ENCODE results near the gene MARCHF2.
"Not testable (repeated sequence)": the region's sequence is repeated elsewhere in the genome, so short reads cannot be mapped to it uniquely, and the experiment has no call there.

MARCHF2 gene

DNA sequence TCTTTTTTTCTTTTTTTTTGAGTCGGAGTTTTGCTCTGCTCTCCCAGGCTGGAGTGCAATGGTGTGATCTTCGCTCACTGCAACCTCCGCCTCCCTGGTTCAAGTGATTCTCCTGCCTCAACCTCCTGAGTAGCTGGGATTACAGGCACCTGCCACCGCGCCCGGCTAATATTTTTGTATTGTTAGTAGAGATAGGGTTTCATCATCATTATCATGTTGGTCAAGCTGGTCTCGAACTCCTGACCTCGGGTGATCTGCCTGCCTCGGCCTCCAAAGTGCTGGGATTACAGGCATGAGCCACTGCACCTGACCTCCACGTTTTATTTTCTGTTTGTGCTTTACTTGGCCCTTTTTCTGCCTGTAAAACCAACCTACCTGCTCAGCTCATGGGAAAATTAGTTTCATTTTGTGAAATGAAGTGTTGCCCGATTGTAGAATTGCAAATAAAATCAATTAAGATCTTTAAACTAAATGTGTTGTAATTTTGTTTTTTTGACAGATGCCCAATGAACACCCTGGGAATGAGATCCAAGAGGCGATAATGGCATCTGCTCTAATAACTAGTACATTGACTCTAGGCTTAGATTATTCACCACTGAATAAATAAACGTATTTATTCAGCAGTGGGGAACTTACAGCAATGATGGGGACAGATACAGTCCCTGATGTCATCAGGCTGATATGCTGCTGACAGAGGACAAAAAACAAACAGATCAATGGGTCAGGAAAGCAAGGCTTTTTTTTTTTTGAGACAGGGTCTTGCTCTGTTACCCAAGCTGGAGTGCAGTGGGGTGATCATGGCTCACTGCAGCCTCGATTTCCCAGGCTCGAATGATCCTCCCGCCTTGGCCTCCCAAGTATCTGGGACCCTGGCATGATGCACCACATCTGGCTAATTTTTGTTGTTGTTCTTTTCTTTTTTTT is 25.2 kb upstream of the MARCHF2 start:
- DNase-seq: no peak

DNA sequence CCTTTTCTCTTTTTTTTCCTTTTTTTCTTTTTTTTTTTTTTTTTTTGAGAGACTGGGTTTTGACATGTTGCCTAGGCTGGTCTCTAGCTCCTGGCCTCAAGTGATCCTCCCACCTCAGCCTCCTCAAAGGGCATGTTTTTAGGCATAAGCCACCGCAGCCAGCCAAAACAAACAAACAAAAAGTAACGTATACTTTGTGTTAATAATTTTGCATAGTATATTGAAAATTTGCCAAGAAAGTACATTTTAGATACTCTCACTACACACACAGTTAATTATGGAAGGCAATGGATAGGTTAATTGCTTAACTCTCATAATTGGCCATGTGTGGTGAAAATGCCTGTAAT is 24.5 kb upstream of the MARCHF2 start:
- no peak for DNase-seq

DNA sequence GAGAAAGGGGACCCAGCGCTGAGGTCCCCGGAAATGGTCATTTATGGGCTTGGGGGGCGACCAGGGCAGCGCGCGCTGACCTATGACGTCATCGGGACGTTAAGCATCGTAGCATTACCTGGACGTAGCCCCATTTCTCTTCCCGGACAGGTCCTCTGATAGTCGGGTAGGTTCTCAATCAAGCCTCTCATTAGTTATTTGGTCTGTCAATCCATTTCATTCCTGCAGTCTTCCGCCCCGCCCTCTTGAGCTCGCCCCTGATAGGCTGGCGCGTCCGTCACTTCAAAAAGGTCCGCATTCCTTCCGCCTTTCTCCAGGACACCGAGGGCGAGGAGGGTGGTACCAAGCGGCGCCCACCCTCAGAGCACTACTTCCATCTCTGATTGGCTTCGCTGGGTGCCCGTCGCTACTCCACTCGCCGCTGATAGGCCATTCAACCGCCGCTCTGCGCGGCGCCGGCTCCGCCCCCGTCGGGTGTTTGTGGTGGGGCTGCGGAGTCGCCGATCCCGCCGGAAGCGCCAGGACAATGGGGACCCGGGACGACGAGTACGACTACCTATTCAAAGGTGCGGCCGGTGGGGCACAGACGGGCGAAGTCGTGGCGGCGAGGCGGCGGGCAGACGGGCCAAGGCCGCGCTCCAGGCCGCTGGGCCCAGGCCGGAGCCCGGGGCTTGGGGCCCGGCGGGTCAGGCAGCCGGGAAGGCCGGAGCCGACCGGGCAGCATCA is 23.1 kb upstream of the MARCHF2 start, which contains the start of gene RAB11B:
RAB11B (plus strand) TSS at position 470 of the 726 bp plus-strand sequence; CDS start at position 527, 57 bp downstream.
- DNase-seq: peak; percentile 100

DNA sequence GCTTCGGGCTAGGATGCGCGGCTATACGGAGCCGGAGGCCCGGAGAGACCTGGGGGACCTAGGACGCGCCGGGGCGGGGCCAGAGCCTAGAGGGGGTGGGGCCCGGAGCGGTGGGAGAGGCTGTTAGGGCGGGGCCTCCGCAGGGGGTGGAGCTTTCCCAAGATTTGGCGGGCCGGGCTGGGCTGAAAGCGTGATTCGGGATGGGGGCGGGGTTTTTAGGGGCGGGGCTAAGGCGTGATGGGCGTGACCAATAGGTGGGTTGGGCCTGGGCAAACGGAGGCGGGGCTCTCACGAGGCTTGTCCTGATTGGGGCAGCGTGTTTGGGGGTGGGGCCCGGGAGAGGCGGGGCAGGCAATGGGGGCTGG is 22.5 kb upstream of the MARCHF2 start:
- DNase-seq: peak; percentile 89

DNA sequence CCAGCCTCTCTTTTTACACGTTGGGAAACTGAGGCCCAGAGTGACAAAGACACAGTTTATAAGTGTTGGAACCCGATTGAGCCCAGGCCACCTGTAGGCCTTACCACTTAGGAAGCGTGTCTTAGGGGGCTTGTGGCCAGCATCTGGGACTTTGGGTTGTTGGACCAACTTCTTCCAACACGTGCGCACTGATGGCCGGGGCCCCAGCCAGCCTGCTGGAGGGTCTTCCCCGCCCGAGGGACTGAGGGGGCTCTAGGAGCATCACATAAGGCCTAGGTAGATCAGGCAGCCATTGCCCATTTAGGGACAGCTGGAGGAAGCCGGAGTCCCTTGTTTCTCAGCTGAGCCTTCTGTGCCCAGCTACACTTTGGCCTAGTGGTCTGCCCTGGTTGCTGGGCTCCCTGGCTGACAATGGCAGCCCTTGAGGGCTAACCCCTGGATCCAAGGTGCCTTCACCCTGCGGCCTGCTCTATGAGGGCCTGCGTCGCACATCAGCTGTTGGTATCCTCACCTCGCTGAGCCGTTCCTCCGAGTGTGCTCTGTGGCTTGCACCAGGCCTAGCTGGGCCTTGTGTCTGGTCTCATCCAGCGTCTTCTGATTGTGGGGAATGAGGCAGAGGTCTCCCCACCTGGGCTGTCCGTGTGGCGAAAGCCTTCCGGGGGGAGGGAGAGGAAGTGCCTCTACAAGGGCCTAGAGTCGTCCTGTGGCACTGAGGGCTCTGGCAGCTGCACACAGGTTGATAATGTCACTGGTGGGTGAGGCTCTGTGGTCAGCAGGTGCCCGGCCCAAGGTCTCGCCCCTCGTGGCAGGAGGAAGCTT is 21.7 kb upstream of the MARCHF2 start:
- no peak for DNase-seq

DNA sequence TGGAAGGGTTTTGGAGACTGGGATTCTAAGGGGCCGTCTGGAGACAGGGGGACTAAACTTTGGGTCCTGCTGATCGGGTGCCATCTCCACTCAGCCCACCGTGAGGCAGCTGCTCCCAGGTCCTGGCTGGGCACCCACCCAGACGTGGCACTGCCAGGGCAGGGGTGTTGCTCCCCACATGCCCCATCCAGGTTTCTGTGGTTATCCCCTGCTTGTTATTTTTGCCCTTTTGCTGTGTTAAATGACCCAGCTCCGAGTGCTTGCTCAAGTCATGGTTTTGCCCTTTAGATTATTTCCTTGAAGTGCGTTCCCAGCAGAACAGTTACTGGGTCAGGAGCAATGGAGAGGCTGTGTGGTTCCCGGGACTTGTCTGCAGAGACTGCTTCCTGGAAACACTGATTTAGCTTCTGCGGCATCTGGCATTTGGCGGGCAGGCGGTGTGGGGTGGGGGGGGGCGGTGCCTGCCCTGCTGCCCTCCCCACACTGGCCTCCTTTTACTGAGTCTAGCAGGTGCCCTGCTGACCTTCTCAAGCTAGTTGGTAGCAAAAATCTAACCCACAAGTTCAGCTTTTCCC is 21.0 kb upstream of the MARCHF2 start:
- DNase-seq: no peak

DNA sequence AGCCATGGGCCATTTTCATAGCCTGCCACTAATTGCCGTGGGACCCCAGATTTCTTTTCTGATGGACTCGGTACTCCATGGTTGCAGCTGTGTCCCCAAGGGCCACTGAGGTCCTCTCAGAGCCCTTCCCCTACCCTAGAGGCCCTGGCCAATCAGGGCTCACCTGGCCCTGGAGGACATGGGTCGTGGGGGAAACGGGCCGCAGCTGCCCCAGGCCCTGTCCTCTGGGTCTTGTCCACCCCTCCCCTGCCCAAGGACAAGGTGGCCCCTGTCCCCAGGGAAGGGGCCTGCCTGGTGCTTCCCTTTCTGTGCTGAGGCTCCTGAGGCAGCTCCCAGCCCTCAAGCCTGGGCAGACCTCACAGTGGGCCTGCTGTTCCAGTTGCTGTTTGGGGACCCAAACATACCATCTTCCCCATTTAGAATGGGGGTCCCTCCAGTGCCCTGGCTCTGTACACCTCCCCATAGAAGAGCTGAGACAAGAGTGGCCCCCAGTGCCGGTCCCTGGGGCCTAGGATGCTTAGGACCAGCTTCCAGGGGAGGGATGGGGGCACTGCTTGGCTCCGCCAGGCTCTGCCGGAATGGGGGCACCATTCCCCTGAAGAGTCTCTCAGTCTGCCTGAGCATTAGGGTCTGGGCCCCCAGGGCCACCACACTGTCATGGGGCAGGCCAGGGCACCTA is 19.8 kb upstream of the MARCHF2 start:
- DNase-seq: no peak

DNA sequence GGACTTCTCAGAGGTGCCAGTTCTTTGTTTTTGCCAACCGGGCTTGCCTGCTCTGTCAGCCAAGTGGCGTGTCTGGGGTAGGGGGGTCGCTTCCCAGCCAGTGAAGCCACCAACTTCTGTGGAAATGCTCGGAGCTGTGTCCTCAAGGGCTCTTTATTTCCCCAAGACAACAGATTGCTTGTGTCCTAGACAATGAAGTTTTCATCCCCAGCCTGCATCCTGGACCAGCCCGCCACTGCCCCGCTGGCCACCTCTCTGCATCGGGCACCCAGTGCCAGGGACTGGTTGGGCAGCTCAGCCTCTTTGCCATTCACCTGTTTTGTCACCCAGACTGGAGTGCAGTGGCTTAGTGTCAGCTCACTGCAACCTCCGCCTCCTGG is 19.2 kb upstream of the MARCHF2 start:
- DNase-seq: no peak

DNA sequence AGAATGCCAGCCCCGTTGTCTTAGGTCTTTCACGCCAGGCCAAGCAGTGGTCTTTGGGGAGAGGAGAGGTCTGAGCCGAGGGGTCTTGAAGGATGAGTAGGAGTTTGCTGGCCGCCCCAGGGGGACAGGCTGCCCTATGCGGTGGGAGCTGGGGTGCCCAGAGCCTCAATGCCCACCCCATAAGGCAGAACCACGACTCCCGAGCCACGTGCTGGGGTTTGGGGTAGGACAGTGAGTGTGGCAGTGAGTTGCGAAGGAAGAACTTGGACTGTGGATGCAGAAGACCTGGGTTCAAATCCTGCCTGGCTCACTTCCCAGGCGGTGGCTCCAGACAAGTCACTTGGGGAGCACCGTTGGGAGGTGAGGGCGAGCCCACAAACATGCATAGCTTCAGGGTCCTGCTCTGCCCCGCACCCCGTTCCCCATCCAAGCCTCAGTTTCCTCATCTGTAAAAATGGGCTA is 17.5 kb upstream of the MARCHF2 start:
- no peak for DNase-seq

DNA sequence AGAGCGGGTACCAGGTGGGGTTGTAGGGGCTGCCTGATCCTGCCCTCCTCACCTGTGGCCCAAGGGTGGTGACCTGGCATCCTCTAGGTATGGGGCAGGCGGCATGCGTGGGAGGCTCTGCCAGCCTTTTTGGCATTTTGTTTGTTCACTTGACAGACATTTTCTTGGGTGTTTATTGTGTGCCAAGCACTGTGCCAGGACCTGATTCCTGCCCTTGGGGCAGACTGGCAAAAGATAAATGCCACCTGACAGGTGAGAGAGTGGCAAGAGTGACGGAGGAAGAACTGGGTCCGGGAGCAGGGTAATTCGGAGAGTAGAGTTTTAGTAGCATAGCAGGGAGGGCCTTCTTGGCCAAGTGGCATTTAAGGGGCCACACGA is 16.9 kb upstream of the MARCHF2 start:
- no peak for DNase-seq

DNA sequence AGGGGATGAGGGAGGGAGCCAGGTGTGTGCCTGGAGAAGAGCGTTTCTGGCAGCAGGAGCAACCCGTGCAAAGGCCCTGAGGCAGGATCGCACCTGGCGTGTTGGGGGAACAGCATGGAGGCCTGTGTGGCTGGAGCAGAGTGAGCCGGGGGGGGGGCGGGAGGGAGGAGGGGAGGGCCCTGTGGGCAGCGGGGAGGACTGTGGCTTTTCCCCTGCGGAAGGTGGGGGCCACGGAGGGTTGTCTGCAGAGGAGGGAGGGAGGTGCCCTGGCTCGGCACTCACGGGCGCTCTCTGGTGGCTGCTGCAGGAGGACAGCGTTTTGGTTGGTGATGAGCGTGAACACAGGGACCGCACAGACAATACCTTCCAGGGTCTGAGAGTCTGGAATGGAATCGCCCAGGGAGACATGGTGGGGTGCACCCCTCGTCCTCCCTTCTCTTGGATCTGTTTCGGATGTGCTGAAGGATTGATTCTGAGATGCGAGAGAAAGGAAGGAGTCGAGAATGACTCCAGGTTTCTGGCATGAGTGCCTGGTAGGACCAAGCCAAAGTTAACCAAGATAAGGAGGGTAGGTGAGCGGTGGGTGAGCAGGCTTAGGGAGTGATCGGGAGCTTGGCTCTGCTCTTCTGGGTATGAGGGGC is 16.4 kb upstream of the MARCHF2 start:
- peak; percentile 55 for DNase-seq

DNA sequence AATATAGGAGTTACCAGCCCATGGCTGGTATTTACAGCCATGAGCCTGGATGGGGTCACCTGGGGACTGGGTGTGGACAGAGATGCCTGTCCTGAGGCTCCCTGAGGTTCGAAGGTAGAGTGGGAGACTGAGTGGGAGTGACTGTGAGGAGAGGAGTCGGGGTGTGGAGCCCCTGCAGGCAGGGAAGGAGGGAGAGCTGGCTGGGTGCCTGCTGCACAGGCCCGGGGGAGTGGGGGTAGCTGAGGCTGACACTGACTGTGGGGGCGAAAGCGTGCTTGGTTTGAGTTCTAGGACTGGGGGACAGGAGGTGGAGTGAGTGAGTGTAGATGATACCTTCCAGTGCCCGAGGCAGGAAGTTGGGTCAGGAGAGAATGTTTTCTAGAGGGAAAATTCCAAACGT is 15.8 kb upstream of the MARCHF2 start:
- no peak for DNase-seq

DNA sequence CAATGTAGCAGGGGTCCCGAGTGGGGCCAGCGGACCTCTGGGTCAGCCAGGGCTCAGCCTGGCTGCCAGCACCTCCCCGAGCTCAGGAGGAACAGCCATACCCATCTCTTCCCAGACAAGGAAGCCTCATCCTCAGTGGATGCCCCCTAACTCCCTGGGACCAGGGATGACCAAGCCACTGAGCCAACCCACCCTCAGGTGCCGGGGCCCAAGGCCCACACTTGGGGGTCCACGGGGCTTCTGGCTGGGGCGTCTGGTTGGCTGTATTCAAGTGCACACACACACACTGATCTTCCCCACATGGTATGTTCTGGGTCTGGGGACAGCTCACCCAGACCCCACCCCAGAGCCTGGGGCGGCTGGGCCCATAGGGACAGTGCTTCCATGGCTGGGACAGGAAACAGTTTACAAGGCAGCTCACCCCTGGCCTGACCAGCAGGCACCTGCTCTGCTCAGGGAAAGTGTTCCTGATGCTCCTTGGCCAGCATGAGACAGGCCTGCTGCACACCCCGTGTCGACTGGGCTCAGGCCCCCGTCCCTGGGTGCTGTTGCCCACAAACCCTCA is 15.3 kb upstream of the MARCHF2 start:
- DNase-seq: no peak

DNA sequence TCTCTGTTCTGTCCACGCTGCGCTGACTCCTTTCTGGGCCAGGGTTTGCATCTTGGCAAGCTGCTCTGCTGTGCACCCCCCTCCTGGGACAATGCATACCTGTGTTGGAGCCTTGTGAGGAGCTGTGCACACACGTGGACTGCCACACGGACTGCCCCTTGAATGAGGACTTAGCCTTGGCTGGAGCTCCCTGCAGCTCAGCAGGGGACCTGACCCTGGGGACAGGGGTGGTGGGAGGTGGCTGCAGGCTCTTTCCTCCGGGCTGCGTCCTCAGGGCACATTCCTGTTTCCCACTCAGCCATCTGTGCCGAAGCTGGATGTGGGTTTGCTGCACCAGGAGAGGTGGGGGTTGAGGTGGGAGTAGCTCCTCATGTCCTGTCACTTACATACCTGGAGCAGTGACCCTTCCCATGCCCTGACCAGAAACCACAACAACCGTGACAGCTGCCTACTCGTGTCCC is 14.8 kb upstream of the MARCHF2 start:
- no peak for DNase-seq

DNA sequence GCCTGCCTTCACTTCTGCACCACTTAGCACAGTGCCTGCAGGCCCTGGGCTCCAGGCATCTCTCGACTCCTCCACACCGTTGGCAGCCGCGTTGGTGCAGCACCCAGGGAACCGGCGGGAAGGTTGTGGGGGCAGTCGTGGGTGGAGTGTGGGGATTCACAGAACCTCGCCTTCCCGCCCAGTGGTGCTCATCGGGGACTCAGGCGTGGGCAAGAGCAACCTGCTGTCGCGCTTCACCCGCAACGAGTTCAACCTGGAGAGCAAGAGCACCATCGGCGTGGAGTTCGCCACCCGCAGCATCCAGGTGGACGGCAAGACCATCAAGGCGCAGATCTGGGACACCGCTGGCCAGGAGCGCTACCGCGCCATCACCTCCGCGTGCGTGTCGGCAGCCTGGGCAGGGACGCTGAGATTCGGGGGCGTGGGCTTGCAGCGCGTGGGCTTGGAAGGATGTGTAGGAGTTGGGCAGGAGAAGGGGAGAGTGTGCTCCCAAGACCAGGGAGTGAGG is 13.4 kb upstream of the MARCHF2 start:
- no peak for DNase-seq

DNA sequence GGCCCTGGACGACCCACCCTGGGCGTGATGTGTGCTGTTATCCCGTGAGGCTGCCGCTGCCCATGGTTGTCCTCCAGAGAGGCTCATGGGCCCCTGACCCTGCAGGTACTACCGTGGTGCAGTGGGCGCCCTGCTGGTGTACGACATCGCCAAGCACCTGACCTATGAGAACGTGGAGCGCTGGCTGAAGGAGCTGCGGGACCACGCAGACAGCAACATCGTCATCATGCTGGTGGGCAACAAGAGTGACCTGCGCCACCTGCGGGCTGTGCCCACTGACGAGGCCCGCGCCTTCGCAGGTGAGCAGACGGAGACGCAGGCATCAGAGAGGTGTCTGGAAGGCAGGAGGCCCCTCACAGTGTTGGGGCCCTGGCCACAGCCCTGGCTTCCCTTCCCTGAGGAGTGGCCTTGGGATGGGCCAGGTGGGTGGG is 11.1 kb upstream of the MARCHF2 start:
- DNase-seq: no peak

DNA sequence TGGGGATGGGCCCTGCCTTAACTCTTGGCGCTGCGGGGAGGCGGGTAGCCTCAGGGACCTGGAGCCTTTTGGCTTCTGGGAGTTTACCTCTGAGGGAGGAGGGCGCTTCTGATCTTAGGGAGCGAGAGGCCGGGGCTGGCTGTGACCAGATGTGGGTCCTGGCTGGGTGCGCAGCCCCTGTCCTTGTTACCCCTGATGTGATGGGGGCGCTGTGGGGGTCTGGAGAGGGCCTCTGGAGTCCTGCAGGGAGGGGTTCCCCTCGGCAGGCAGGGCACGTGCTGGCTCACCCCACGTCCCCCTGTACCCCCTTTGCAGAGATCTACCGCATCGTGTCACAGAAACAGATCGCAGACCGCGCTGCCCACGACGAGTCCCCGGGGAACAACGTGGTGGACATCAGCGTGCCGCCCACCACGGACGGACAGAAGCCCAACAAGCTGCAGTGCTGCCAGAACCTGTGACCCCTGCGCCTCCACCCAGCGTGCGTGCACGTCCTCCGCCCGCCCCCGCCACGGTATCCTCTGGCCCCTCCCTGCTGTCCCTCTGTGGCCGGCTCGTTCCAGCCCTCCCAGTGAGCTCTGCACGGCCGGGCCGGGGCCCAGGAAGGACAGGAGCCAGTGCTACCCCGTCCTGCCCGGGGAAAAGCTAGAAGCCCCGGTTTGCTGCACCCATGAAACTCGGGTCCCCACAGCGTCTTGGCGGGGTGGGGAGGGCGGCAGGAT is 9.8 kb upstream of the MARCHF2 start:
- no peak for DNase-seq

DNA sequence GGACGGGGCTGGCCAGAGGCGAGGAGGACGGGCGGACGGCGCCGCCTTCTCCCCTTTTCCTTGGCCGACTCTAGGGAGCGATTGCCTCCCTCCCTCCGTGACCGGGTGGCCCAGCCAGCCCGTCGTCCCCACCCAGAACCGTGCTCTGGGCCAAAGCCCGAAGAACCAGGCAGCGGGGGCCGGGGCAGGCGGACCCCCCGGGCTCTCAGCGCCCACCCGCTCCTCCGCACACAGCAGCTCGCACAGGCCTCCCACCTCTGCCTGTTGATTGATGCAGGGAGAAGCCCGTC is 9.3 kb upstream of the MARCHF2 start:
- DNase-seq: no peak

DNA sequence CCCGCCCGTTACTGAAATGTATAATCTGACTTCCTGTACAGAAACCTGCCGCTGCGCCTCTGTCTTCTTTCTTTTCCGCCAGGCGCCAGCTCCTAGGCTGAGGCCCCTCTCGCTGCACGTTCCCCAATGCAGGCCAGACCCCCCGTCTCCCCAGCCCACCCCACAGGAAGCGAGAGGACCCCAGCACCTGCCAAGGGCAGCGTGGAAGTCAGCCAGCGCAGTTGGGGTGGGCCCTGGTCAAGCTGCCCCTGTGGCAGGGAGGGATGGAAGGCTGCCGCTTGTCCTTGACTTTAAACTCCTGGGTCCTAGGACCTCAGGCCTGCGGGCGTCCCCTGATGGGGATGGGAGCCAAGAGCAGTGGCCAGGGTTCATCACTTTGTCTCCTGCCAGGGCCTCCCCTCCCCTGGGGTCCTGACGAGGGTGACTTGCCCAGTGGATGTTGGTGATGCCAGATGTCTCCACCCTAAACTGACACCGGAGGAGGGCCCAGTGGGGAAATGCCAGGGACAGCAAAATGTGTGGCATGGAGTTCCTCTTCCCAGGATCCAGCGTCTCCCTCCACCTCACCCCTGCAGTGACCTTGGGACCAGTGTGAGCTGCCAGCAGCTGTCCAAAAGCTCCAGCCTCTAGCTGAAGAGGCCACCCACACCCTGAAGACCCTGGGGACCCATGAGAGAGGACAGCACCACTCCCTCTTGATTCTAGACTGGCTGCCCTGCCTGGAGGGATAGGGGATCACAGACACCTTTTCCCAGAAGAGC is 8.5 kb upstream of the MARCHF2 start:
- no peak for DNase-seq

DNA sequence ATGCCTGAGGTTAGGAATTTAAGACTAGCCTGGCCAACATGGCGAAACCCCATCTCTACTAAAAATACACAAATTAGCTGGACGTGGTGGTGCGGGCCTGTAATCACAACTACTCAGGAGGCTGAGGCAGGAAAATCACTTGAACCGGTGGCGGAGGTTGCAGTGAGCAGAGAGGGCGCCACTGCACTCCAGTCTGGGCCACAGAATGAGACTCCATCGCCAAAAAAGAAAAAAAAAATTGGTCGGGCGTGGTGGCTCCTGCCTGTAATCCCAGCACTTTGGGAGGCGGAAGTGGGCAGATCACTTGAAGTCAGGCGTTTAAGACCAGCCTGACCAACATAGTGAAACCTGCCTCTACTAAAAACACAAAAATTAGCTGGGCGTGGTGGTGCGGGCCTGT is 2.4 kb upstream of the MARCHF2 start:
- not testable (repeated sequence) for DNase-seq

Measured in fibroblast of skin of right biceps (primary cell).